Bronchial epithelial cell (primary cell): ENCODE results near the gene HTR2A. TPM values are rescaled to one million over a fixed set of nuclear protein-coding genes. Genes with fewer than 3 reads are reported as not detected.
A peak's percentile ranks its signal among the peaks of the same experiment; 100 is the strongest.

Experiments used
- DNase-seq: peaks from one replicate; pipeline ENCODE4 v3.0.0-alpha.2; 2010; ENCODE audit warnings: low read depth
- FAIRE-seq: peaks from 2 replicates; lab custom pipeline; 2011; peaks lifted over from hg19 to GRCh38; lab: Jason Lieb, UNC
- H3K27me3 ChIP-seq: 2 replicates; pipeline ENCODE4 v1.5.1; 2011; ENCODE audit warnings: low read length; ENCODE audit not compliant: control insufficient read depth, insufficient read depth
- H3K36me3 ChIP-seq: 2 replicates; pipeline ENCODE4 v1.5.1; 2011; ENCODE audit warnings: low read length; ENCODE audit not compliant: control insufficient read depth, insufficient read depth
- H3K4me3 ChIP-seq: 2 replicates; pipeline ENCODE4 v1.5.1; 2011; ENCODE audit warnings: mild to moderate bottlenecking, low read depth, low read length, control low read depth
- total RNA-seq: library from RNA; depleted of rRNA; stranded (reverse); fragments of >200 nt; gene quantifications from 2 replicates; pipeline ENCODE4 v1.2.1, GENCODE V29; 2014
- TF ChIP-seq, protein P1 (sequence below): IDR thresholded peaks from 2 replicates; pipeline ENCODE4 v1.5.1; 2011; ENCODE audit warnings: mild to moderate bottlenecking, moderate library complexity, low read length, control low read depth, inconsistent platforms; ENCODE audit not compliant: insufficient read depth, severe bottlenecking

Gene HTR2A
- total RNA-seq, 1 donor from 2014 or later: not detected

DNA sequence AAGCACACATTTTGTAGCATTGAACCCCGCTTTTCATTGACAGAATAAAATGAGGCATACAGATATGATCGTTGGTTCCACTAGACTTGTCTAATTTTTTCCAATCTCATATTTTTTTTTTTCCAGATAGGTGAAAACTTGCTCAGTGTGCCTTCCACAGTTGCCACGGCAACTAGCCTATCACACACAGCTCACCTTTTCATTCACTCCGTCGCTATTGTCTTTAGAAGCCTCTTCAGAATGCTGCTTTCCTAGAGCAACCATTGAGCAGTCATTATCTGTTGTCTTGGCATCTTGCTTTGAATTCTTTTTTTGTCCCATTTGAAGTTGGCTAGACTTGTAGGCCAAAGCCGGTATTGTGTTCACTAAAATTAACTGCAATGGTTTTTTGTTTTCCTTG lies 62.2 kb downstream of the HTR2A start:
- H3K36me3 ChIP-seq: no peaks in the 10 kb centered on the region
- no peak overlapping the region for H3K4me3 ChIP-seq
- TF ChIP-seq, protein P1, sequence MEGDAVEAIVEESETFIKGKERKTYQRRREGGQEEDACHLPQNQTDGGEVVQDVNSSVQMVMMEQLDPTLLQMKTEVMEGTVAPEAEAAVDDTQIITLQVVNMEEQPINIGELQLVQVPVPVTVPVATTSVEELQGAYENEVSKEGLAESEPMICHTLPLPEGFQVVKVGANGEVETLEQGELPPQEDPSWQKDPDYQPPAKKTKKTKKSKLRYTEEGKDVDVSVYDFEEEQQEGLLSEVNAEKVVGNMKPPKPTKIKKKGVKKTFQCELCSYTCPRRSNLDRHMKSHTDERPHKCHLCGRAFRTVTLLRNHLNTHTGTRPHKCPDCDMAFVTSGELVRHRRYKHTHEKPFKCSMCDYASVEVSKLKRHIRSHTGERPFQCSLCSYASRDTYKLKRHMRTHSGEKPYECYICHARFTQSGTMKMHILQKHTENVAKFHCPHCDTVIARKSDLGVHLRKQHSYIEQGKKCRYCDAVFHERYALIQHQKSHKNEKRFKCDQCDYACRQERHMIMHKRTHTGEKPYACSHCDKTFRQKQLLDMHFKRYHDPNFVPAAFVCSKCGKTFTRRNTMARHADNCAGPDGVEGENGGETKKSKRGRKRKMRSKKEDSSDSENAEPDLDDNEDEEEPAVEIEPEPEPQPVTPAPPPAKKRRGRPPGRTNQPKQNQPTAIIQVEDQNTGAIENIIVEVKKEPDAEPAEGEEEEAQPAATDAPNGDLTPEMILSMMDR: no peak
- DNase-seq: no peak
- no peak for FAIRE-seq
- no peaks in the 10 kb centered on the region for H3K27me3 ChIP-seq

DNA sequence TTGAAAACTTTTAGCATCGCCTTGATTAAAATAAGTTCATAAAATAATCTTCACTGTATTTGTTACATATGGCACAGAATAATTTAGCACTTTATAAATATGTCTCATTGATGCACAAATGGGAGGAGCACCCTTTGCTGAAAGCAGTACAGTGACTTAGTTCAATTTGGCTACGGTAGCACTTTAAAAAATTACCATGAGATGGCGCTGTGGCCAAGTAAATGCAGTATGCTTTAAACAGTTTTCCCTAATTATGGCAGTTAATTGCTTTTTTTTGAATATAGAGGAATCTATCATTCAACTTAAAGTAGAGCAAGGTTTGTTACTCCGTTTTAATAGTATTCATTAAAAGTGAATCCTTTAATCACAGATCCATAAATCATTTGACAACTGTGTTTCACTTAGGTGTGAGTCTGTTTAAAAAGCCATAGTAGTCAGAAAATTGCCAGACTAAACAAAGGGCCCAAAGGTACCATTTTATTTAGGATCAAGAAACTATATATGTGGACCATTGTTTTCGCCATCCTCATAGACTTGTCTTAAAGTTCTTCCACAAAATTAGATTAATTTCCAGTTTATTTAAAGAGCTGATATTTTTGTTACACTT lies 65.2 kb downstream of the HTR2A start:
- FAIRE-seq (no peak), DNase-seq (peak; percentile 59)
- no peak overlapping the region for H3K4me3 ChIP-seq
- no peaks in the 10 kb centered on the region for H3K36me3 ChIP-seq
- H3K27me3 ChIP-seq: no peaks in the 10 kb centered on the region
- TF ChIP-seq, protein P1: peak; percentile 59

DNA sequence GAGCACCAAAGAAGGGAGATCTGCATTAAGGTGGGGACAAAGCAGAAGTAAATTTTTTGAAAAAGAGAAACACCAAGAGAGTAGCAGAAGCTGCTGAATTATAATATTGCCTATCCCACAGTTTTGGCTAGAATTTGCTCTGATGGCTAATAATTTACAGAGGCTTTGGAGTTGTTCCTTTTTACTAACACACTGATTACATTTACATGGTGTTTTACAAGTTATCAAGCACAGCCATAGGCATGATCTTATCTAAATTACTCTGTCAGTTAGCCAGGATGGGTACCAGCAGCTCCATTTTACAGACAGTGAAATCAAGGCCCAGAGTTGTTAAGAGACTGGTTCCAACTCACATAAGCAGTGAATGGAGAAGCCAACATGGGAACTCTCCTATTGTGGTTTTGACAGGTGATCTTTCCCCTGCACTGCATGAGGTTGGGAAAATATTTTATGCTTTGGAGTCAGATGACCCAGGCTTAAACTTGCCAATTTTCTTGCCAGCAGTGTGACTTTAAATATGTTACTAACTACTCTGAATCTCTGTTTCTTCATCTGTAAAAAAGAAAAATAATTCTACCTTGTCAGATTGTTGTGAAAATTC lies 66.3 kb downstream of the HTR2A start:
- H3K4me3 ChIP-seq: no peak overlapping the region
- H3K36me3 ChIP-seq: no peaks in the 10 kb centered on the region
- no peaks in the 10 kb centered on the region for H3K27me3 ChIP-seq
- TF ChIP-seq, protein P1: no peak
- FAIRE-seq (no peak), DNase-seq (no peak)

DNA sequence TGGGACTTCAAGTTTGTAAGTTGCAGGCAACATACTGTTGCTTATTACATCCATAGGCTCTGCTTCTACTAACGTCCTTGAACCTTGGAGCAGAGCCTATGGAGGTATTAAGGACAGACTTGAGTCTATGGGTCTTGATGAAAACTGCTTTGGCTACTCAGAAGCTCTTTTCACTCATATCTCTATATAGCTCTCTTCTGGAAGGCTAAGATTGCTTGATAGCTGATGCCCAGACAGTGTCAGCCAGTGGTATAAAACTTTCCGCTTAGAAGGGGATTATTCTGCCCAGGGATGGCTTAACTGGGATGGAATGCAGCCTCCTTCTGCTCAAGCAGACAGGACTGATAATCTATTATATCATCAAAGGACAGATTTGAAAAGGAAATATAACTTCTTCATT lies 74.3 kb downstream of the HTR2A start:
- TF ChIP-seq, protein P1: no peak
- FAIRE-seq (no peak), DNase-seq (no peak)
- Histone ChIP-seq H3K36me3 (no peaks in the 10 kb centered on the region), H3K4me3 (no peak overlapping the region), H3K27me3 (no peaks in the 10 kb centered on the region)

DNA sequence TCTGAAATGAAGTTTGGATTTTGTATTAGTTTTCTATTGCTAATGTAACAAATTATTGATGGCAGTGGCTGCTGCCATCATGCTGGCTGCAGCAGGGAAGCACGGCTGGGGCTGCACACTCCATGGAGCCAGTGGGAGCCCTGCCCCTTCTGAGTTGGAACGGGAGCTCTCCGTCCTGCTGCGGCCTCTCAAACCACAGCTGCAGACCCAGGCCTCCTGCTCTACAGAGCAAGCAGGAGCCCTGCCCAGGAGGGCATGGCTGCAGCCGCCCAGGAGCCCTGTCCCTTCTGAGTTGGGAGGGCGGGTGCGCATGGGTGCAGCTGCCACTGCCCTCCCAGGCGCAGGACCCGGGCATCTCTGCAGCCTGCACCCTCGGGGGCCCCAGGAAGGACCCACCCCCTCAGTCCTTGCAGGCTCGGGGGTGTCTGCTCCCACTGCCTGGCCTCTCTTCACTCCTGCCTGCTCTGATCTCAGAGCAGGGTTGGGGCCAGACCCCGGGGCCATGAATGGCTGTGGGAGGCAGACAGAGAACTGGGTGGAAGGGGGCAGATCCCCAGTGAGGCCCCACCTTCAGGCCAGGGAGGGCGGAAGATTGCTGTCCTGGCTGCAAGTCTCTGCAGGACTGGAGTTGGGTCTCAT lies 78.9 kb downstream of the HTR2A start:
- TF ChIP-seq, protein P1: no peak
- no peak for FAIRE-seq

More for the DNA sequence above, 78.9 kb downstream of the HTR2A start:
- H3K36me3 ChIP-seq: no peaks in the 10 kb centered on the region
- no peaks in the 10 kb centered on the region for H3K27me3 ChIP-seq
- DNase-seq: no peak
- no peak overlapping the region for H3K4me3 ChIP-seq
